Body of pancreas (tissue), 4 donors: ENCODE data around the gene GLI3.

Experiments used
- POLR2A ChIP-seq, 3 donors: fragments of 450-650 bp; IDR thresholded peaks; one replicate each; pipeline ENCODE4 v1.6.1; 2016; ENCODE audit warnings: antibody characterized with exemption in 3 of 3, mild to moderate bottlenecking in 2 of 3
- TF ChIP-seq, protein P1 (sequence below), 7 experiments: fragments of 450-650 bp in 4 of 7; fragments of 200-600 bp in 3 of 7; sonication (generic) in 3 of 7; IDR thresholded peaks; one replicate each; pipeline ENCODE4 v1.5.1; 2016 to 2019; ENCODE audit warnings: antibody characterized with exemption in 7 of 7

DNA sequence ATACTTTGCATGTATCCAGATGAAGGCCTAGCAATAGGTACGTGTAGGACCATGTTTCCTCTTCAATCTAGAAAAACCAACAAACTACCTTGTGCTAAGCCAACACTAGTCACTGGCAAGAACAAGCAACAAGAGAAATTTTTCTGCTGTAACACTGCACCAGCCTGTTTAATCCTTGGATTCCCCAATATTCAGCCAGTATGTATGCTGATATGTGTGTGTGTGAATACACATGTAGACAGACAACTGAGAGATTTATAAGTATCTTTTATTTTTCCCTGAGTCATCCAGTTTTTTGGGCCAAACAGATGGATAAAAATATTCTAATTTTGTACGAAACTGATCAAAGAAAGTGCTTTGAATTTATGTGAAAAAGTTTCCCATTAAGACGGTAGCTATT, 26.2 kb downstream of the GLI3 start:
- TF ChIP-seq, protein P1, sequence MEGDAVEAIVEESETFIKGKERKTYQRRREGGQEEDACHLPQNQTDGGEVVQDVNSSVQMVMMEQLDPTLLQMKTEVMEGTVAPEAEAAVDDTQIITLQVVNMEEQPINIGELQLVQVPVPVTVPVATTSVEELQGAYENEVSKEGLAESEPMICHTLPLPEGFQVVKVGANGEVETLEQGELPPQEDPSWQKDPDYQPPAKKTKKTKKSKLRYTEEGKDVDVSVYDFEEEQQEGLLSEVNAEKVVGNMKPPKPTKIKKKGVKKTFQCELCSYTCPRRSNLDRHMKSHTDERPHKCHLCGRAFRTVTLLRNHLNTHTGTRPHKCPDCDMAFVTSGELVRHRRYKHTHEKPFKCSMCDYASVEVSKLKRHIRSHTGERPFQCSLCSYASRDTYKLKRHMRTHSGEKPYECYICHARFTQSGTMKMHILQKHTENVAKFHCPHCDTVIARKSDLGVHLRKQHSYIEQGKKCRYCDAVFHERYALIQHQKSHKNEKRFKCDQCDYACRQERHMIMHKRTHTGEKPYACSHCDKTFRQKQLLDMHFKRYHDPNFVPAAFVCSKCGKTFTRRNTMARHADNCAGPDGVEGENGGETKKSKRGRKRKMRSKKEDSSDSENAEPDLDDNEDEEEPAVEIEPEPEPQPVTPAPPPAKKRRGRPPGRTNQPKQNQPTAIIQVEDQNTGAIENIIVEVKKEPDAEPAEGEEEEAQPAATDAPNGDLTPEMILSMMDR (IDR thresholded peaks at IDR 0.05): no peak
- no peak for TF ChIP-seq POLR2A (IDR thresholded peaks at IDR 0.05)
